HCT116 (cell line): Measurements from ENCODE around the gene TMTC1. TPM values are rescaled to one million over a fixed set of nuclear protein-coding genes. Genes with fewer than 3 reads are reported as not detected.

ENCODE experiments used
- ATAC-seq: fragments of 200-7000 bp; cut with Tn5 transposase; 2 replicates; pipeline ENCODE4 v1.9.1; 2020; ENCODE audit warnings: mild to moderate bottlenecking, moderate library complexity
- BruUV-seq: library from RNA; stranded (reverse); fragments of 400-500 nt; replicated peaks from 2 replicates; lab custom pipeline; 2021; lab: Mats Ljungman, UMichigan
- CTCF ChIA-PET: fragments of 300-600 bp; sonication (Branson Sonifier 250); formaldehyde crosslinking; loops from one replicate; lab custom pipeline; 2021; ENCODE audit warnings: antibody characterized with exemption; lab: Charles Lee
- POLR2A ChIA-PET: fragments of 300-600, 350-600 bp; sonication (Branson Sonifier 250); formaldehyde crosslinking; loops from one replicate; lab custom pipeline; 2021; ENCODE audit warnings: antibody characterized with exemption; lab: Charles Lee
- RAD21 ChIA-PET, 2 experiments: fragments of 300-600 bp; sonication (Branson Sonifier 250); formaldehyde crosslinking; loops; one replicate each; lab custom pipeline; 2023; ENCODE audit warnings: low total read pairs in 2 of 2; ENCODE audit not compliant: uncharacterized antibody in 2 of 2, unreplicated experiment in 2 of 2, low non-redundant PET in 1 of 2; lab: Charles Lee
- DNase-seq: peaks from one replicate; pipeline ENCODE4 v3.0.0-alpha.2; 2010; ENCODE audit warnings: low read depth, low spot score
- H2AFZ ChIP-seq: fragments of 200-600 bp; shearing (Covaris generic), sonication (generic); 2 replicates; pipeline ENCODE4 v1.6.1; 2017; ENCODE audit warnings: low read depth, mixed run types, mixed read lengths, antibody characterized with exemption, low read length; ENCODE audit not compliant: poor library complexity, severe bottlenecking
- H3K27ac ChIP-seq: 2 replicates; pipeline ENCODE4 v1.5.1; 2012; ENCODE audit warnings: low read depth, low read length
- H3K27me3 ChIP-seq: fragments of 200-600 bp; sonication (generic); 2 replicates; pipeline ENCODE4 v1.6.1; 2016; ENCODE audit warnings: mixed run types, low read length, mixed read lengths; ENCODE audit not compliant: insufficient read depth
- H3K36me3 ChIP-seq, 2 experiments: fragments of 200-500 bp in 1 of 2; fragments of 200-600 bp in 1 of 2; sonication (Bioruptor generic) in 1 of 2; sonication (generic) in 1 of 2; 2 replicates each; pipeline versions ENCODE4 v1.5.1 to v1.6.1; 2014 to 2016; ENCODE audit warnings: low read length in 2 of 2, inconsistent platforms in 1 of 2, mixed read lengths in 1 of 2, mixed run types in 1 of 2; ENCODE audit not compliant: insufficient read depth in 2 of 2, control insufficient read depth in 1 of 2
- H3K4me1 ChIP-seq, 2 experiments: fragments of 200-600 bp in 1 of 2; sonication (generic) in 1 of 2; 2 replicates each; pipeline versions ENCODE4 v1.5.1 to v1.6.1; 2012 to 2017; ENCODE audit warnings: low read length in 2 of 2, inconsistent platforms in 1 of 2, mild to moderate bottlenecking in 1 of 2, mixed read lengths in 1 of 2, mixed run types in 1 of 2, moderate library complexity in 1 of 2; ENCODE audit not compliant: insufficient read depth in 2 of 2, control insufficient read depth in 1 of 2
- H3K4me2 ChIP-seq: fragments of 200-600 bp; sonication (generic); 2 replicates; pipeline ENCODE4 v1.6.1; 2017; ENCODE audit warnings: mixed run types, low read length, mixed read lengths
- H3K4me3 ChIP-seq, 2 experiments: fragments of 200-600 bp in 1 of 2; sonication (generic) in 1 of 2; replicated peaks in 1 of 2; 2 replicates each; pipeline ENCODE4 v1.5.1; 2011 to 2016; ENCODE audit warnings: low read length in 2 of 2, control low read depth in 1 of 2, low read depth in 1 of 2, mild to moderate bottlenecking in 1 of 2, mixed read lengths in 1 of 2, mixed run types in 1 of 2
- H3K79me2 ChIP-seq: fragments of 200-600 bp; sonication (generic); 2 replicates; pipeline ENCODE4 v1.6.1; 2017; ENCODE audit warnings: mild to moderate bottlenecking, mixed run types, low read length, moderate library complexity, mixed read lengths; ENCODE audit not compliant: insufficient read depth
- H3K9ac ChIP-seq: fragments of 200-600 bp; sonication (generic); 2 replicates; pipeline ENCODE4 v1.6.1; 2016; ENCODE audit warnings: low read length, mixed read lengths
- H3K9me2 ChIP-seq: fragments of 200-600 bp; sonication (generic), shearing (Covaris generic); 2 replicates; pipeline ENCODE4 v1.6.1; 2017; ENCODE audit warnings: mixed run types, mild to moderate bottlenecking, moderate library complexity; ENCODE audit not compliant: insufficient read depth
- H3K9me3 ChIP-seq, 2 experiments: fragments of 200-500 bp in 1 of 2; fragments of 200-600 bp in 1 of 2; sonication (Bioruptor generic) in 1 of 2; sonication (generic) in 1 of 2; 2 replicates each; pipeline ENCODE4 v1.6.1; 2014 to 2017; ENCODE audit warnings: low read length in 2 of 2, mixed read lengths in 2 of 2, inconsistent platforms in 1 of 2, low read depth in 1 of 2, mild to moderate bottlenecking in 1 of 2, mixed run types in 1 of 2, moderate library complexity in 1 of 2; ENCODE audit not compliant: control insufficient read depth in 1 of 2, insufficient read depth in 1 of 2
- H4K20me1 ChIP-seq: fragments of 200-600 bp; sonication (generic), shearing (Covaris generic); 2 replicates; pipeline ENCODE4 v1.6.1; 2017; ENCODE audit warnings: mixed run types, mild to moderate bottlenecking, moderate library complexity; ENCODE audit not compliant: insufficient read depth
- EGR1 ChIP-seq: IDR thresholded peaks from 2 replicates; pipeline ENCODE4 v1.6.1; 2012; ENCODE audit warnings: low read depth
- ELF1 ChIP-seq: IDR thresholded peaks from 2 replicates; pipeline ENCODE4 v1.6.1; 2012; ENCODE audit warnings: low read depth, borderline replicate concordance
- EZH2 ChIP-seq: fragments of 200-600 bp; sonication (generic); IDR thresholded peaks from 2 replicates; pipeline ENCODE4 v1.6.1; 2017; ENCODE audit warnings: antibody characterized with exemption, mixed run types
- EZH2phosphoT487 ChIP-seq: fragments of 200-600 bp; IDR thresholded peaks from 2 replicates; pipeline ENCODE4 v1.6.1; 2018; ENCODE audit warnings: antibody characterized with exemption, borderline replicate concordance
- JUND ChIP-seq: IDR thresholded peaks from 2 replicates; pipeline ENCODE4 v1.6.1; 2012
- RAD21 ChIP-seq: IDR thresholded peaks from 2 replicates; pipeline ENCODE4 v1.6.1; 2012; ENCODE audit warnings: low read depth, mild to moderate bottlenecking
- YY1 ChIP-seq: IDR thresholded peaks from 2 replicates; pipeline ENCODE4 v1.6.1; 2011; ENCODE audit warnings: low read length, low read depth, moderate library complexity, mild to moderate bottlenecking; ENCODE audit not compliant: insufficient replicate concordance; ENCODE audit errors: extremely low read depth
- ZFX ChIP-seq: fragments of 450-650 bp; IDR thresholded peaks from 2 replicates; pipeline ENCODE4 v1.6.1; 2017
- intact Hi-C: fragments of 100-400 bp; cut with micrococcal nuclease; formaldehyde crosslinking; loops from 2 replicates; pipeline ENCODE4 v1.10.0; 2022
- total RNA-seq: library from RNA; stranded (reverse); gene quantifications from one replicate; pipeline ENCODE4 v1.2.1, GENCODE V29; 2021; ENCODE audit not compliant: unreplicated experiment
- TF ChIP-seq, protein P1 (sequence below): IDR thresholded peaks from 2 replicates; pipeline ENCODE4 v1.6.1; 2011; ENCODE audit warnings: mild to moderate bottlenecking, low read length, moderate library complexity; ENCODE audit not compliant: insufficient replicate concordance; ENCODE audit errors: extremely low read depth
- TF ChIP-seq, protein P2 (sequence below), 3 experiments: fragments of 200-600 bp in 1 of 3; sonication (generic) in 1 of 3; IDR thresholded peaks in 2 of 3; conservative IDR thresholded peaks in 1 of 3; 2 replicates each; pipeline ENCODE4 v1.5.1; 2012 to 2017; ENCODE audit warnings: low read depth in 2 of 3, low read length in 2 of 3, antibody characterized with exemption in 1 of 3, borderline replicate concordance in 1 of 3, control low read depth in 1 of 3, mild to moderate bottlenecking in 1 of 3, mixed read lengths in 1 of 3, mixed run types in 1 of 3, moderate library complexity in 1 of 3; ENCODE audit not compliant: insufficient read depth in 1 of 3
- TF ChIP-seq, protein P3 (sequence below): IDR thresholded peaks from 2 replicates; pipeline ENCODE4 v1.6.1; 2012

The TMTC1 gene
- total RNA-seq, 1 experiment from 2014 or later: 2.0 TPM

DNA sequence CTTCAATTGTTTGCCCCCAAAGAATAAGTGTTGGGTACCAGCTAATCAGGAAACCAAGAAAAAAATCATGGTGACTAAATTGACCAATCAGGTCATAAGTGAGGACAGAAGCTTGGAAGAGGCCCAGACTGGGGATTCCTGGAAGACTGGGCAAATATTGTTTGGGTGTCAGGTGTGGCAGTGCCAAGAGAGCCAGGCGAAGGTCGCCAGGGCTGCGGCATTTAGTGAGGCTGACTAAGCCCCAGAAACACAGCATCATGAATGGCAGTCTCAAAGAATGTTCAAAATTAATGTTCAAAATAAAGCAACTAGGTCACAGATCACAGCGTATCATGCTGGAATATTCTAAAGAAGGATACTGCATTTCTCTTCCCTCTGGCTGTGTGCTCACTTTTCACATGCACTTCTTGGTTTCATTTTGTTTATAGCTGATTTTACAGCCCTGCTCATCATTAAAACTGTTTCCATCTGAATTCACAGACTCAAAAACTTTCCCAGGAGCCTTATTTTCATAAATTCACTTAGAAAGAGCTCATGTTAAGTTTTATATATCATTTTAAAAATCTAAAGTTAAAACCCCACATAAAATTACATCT lies 201.0 kb downstream of the TMTC1 start:
- H3K9ac ChIP-seq: no peak overlapping the region
- TF ChIP-seq, protein P1, sequence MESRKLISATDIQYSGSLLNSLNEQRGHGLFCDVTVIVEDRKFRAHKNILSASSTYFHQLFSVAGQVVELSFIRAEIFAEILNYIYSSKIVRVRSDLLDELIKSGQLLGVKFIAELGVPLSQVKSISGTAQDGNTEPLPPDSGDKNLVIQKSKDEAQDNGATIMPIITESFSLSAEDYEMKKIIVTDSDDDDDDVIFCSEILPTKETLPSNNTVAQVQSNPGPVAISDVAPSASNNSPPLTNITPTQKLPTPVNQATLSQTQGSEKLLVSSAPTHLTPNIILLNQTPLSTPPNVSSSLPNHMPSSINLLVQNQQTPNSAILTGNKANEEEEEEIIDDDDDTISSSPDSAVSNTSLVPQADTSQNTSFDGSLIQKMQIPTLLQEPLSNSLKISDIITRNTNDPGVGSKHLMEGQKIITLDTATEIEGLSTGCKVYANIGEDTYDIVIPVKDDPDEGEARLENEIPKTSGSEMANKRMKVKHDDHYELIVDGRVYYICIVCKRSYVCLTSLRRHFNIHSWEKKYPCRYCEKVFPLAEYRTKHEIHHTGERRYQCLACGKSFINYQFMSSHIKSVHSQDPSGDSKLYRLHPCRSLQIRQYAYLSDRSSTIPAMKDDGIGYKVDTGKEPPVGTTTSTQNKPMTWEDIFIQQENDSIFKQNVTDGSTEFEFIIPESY: no peak
- TF ChIP-seq EZH2phosphoT487: no peak
- TF ChIP-seq ZFX: no peak
- TF ChIP-seq, protein P2, sequence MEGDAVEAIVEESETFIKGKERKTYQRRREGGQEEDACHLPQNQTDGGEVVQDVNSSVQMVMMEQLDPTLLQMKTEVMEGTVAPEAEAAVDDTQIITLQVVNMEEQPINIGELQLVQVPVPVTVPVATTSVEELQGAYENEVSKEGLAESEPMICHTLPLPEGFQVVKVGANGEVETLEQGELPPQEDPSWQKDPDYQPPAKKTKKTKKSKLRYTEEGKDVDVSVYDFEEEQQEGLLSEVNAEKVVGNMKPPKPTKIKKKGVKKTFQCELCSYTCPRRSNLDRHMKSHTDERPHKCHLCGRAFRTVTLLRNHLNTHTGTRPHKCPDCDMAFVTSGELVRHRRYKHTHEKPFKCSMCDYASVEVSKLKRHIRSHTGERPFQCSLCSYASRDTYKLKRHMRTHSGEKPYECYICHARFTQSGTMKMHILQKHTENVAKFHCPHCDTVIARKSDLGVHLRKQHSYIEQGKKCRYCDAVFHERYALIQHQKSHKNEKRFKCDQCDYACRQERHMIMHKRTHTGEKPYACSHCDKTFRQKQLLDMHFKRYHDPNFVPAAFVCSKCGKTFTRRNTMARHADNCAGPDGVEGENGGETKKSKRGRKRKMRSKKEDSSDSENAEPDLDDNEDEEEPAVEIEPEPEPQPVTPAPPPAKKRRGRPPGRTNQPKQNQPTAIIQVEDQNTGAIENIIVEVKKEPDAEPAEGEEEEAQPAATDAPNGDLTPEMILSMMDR (IDR thresholded peaks at IDR 0.05 in 2 of 3, conservative IDR thresholded peaks at IDR 0.05 in 1 of 3; ENCODE audit: borderline replicate concordance in 1 of 3, insufficient read depth in 1 of 3, low read depth in 2 of 3, low read length in 2 of 3): no peak
- TF ChIP-seq, protein P3, sequence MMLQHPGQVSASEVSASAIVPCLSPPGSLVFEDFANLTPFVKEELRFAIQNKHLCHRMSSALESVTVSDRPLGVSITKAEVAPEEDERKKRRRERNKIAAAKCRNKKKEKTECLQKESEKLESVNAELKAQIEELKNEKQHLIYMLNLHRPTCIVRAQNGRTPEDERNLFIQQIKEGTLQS: no peak
- TF ChIP-seq RAD21: no peak
- no peak for TF ChIP-seq YY1
- TF ChIP-seq ELF1: no peak
- TF ChIP-seq JUND: no peak
- no peak for TF ChIP-seq EZH2
- no peak for TF ChIP-seq EGR1
- TF ChIP-seq, all 23 proteins: peak for 0
- no TSS peak for BruUV-seq
- DNase-seq (no peak), ATAC-seq (no peak)
- Histone ChIP-seq H3K4me3 (no peak overlapping the region), H3K9me2 (no peaks in the 10 kb centered on the region), H3K27me3 (no peaks in the 10 kb centered on the region), H3K4me1 (no peaks in the 10 kb centered on the region), H3K36me3 (no peaks in the 10 kb centered on the region), H4K20me1 (no peaks in the 10 kb centered on the region), H3K79me2 (no peaks in the 10 kb centered on the region), H3K4me2 (no peak overlapping the region), H2AFZ (no peak overlapping the region), H3K27ac (no peak overlapping the region), H3K9me3 (no peaks in the 10 kb centered on the region)
- ChIA-PET CTCF (no interaction called here), RAD21 (no interaction called here), POLR2A (no interaction called here)
- intact Hi-C loops: no loop called here
